Left colon (tissue), 2 donors: ENCODE results near the gene CCDC74B. TPM values are rescaled to one million over a fixed set of nuclear protein-coding genes. Genes with fewer than 3 reads are reported as not detected.
"Not testable (repeated sequence)": the region's sequence is repeated elsewhere in the genome, so short reads cannot be mapped to it uniquely, and the experiment has no call there.

Experiments
- ATAC-seq: fragments of 200-7000 bp; cut with Tn5 transposase; one replicate; pipeline ENCODE4 v1.9.1; 2020; ENCODE audit warnings: mild to moderate bottlenecking, moderate library complexity
- DNase-seq, 2 donors: peaks; one replicate each; pipeline ENCODE4 v3.0.0-alpha.2; 2020
- intact Hi-C, 2 donors: fragments of 100-400 bp; cut with DNase I in 1 of 2; cut with micrococcal nuclease in 1 of 2; formaldehyde crosslinking; loops; one replicate each; pipeline versions ENCODE4 v1.11.2 to v1.14.0; 2022; cut with DNase I, micrococcal nuclease
- total RNA-seq, 2 donors: library from RNA; stranded (reverse); fragmentation: NEBNext Ultra II Directional; extraction: Animal tissue kit (Norgen Biotek cat#: 25700); gene quantifications; one replicate each; pipeline ENCODE4 v1.2.1, GENCODE V29; 2021
- donor health status: DM: no; HTN: no; CAD: no.
- donor health status: DM: yes; HTN: yes; CAD: no.

The CCDC74B gene
- total RNA-seq, 2 donors from 2014 or later: 0.49 to 0.73 TPM

DNA sequence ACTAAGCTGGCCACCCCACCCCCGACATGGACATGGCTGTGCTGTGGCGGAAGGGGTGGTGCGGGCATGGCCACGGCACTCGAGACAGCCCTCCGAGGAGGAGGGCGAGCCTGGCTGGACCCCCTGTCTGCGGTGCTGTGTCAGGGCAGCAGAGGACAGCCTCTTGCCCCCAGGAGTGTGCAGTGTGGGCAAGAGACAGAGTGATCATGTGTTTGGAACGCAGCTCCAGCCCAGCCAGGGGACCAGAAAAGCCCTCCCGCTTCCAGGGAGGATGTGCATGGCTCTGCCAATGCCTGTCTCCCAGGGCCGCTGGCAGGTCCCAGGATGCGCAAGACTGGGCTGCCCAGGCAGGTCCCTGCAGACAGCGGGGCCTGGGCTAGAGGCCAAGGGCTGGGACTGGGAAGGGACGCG, 6.1 kb downstream of the CCDC74B start:
- DNase-seq, intact Hi-C loops, ATAC-seq: not testable (repeated sequence)

DNA sequence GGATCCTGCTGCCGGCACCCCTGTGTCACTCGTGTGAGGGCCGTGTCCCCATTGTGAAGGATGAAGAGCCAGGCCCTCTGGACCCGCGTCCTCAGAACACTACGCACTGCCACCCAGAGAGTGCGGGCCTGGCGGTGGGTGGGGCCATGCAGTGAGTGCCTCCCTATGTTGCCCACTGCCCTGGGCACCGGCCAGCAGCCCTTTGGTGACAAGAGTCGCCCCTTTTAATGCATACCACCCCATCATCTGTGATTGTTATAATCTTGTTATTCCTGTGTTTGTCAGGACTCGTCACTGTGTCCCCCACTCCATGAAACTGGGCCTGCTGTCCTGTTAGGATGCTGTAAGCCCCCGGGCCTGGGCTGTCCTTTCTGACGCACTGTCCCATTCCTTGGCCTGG, 6.6 kb downstream of the CCDC74B start:
- DNase-seq, intact Hi-C loops, ATAC-seq: not testable (repeated sequence)

DNA sequence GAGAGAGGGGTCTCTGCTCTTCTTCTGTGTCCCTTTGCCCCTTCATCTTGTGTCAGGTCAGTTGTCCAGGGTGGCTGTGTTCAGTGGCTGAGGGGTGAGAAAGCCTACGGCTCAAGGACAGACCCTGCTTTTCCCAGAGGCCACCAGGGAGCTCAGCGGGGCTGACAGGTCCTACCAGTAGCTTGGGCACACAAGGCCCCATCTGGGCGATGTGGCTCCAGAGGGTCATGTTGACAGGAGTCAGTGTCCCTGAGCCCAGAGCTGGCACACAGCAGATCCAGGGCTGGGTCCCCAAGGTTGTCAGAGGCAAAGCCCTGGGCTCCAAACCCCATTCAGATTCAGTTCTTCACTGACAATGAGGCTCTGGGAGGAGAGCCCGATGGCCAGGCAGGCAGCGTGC, 7.8 kb downstream of the CCDC74B start:
- intact Hi-C loops, DNase-seq, ATAC-seq: not testable (repeated sequence)

DNA sequence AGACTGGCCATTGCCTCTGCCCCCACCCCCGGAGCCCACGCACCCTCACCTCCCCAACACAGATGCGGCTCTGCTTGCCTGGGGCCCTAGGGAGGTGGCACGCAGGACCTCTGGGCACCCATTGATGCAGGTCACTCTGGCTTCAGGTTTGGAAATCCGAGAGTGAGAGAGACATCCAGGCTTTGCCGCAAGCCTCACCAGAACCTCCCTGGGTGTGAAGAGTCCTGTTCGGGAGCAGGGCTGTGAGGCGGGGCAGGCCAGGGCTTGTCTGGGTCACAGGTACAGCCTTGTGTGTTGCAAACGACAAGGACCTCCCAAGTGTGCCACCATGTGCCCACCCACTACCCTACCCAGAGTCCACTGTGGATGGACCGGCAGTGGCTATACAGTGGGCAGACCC, 8.4 kb downstream of the CCDC74B start:
- DNase-seq, intact Hi-C loops, ATAC-seq: not testable (repeated sequence)

DNA sequence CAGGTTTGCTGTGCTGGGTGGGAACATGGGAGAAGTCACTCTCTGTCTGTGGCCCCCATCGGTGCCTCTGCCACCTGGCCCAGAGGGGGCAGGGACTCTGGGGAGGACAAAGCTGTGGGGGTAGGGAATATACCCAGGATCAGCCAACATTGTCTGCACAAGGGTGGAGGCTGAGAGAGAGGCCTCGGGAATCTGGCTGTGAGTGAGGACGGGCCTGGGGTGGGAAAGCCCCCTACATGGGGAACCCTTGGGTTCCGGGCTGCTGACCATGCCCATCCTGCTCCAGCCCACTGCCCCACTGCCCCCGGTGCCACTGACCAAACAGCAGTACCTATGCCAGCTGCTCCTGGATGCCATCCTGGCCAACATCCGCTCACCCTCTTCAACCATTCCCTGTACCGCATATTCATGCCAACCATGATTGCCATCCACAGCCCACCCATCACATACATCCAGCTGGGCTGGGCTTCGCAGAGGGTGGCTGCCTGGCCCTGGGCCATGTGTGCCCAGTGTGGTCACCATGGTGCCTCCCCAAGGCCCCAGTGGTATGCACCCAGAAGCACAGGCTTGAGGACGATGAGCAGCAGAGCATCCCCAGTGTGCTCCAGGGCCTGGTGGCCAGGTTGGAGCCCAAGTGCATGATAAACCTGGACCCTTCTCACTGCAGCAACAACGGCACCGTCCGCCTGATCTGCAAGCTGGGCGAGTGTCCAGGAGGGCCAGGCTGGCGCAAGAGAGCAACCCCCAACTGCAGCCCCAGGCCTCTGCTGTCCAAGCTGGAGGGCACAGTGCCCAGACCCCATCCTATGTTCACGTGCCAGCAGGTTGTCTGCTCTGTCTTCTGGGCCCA, 9.0 kb downstream of the CCDC74B start:
- intact Hi-C loops: no loop called here
- no peak for ATAC-seq
- DNase-seq: no peak

DNA sequence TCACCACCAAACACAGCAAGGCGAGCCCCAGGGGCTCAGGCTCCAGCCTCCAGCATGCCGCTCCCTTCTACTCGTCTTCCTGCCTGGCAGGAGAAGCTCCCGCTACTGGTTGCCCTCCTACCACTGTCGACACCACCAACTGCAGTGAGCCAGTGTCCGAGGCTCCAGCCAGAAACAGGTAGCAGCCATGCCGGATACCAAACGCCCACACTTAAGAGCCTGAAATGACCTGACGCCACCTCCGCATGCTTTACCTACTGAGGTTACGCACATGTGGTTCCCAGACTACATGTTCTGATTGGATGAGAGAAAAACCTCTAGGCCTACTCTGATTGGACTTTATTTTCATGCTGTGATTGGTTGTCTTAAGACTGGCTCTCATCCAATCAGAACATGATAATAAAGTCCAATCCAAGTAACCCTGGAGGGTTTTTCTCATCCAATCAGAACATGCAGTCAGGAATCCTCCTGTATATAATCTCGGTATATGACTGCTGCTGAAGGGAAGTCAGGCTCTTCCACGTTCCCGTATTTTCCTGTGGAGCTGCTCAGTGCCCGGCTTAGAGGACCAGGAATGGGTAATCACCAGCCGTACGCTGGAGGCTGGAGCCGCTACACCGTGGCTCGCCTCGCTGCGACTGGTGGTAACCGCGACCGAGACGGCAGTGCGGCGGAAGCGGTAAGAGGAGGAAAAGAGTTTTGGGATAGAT, 15.6 kb downstream of the CCDC74B start, which contains the start of gene POTEF:
POTEF (minus strand) TSS at position 103 of the 710 bp plus-strand sequence. CDS start 8,707 bp downstream, outside the sequence.
- intact Hi-C loops, ATAC-seq: not testable (repeated sequence)

DNA sequence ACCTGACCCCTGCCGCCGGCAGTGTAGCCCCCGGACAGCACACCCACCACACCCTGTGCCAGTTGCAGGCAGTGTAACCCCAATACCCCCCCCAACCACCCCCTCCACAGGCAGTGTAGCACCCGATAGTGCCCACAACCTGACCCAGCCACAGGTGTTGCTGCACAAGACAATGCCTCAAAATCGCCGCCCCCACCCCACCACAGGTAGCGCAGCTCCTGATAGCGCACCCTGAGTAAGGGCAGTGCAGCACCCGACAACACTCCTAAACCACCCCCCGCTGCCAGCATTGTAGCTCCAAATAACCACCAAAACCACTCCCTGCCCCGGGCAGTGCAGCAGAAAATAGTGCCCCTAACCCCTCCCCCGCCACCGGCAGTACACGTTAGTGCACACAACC, 16.4 kb downstream of the CCDC74B start:
- intact Hi-C loops, DNase-seq, ATAC-seq: not testable (repeated sequence)

More for the DNA sequence above, 15.6 kb downstream of the CCDC74B start, which contains the start of gene POTEF:
- DNase-seq: not testable (repeated sequence)

DNA sequence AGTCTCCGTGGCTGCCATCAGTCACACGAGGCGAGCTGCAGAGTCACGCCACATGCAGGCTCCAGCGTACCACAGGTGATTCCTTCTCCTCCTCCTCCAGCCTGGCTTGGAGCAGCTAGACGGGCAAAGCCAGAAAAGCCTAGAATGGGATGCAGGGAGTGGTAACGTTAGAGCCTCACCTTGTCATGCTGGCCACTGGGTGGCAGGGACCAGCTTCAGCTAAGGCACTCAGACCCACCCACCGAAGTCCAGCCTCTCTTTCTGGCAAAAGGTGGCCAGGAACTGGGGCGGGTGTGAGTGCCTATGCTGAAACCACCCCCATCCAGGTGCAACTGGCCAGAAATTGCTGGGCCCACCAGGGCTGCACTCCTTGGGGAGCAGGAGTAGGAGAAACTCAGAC, 17.2 kb downstream of the CCDC74B start:
- ATAC-seq, DNase-seq, intact Hi-C loops: not testable (repeated sequence)

DNA sequence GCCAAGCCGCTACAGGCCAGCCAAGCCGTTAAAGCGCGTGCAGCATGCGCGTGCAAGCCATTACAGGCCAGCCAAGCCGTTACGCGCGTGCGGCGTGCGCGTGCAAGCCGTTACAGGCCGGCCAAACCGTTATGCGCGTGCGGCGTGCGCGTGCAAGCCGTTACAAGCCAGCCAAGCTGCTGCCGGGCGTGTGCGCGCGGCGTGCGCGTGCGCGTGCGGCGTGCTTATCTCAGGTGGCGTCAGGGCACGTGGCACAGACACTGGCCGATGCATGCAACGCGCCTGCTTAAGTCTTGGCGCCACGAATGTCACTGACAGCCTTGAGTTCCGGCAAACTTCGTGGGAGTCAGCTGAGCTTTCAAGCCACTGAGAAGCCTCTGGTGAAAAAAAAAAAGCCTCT, 24.0 kb downstream of the CCDC74B start:
- DNase-seq, intact Hi-C loops, ATAC-seq: not testable (repeated sequence)

DNA sequence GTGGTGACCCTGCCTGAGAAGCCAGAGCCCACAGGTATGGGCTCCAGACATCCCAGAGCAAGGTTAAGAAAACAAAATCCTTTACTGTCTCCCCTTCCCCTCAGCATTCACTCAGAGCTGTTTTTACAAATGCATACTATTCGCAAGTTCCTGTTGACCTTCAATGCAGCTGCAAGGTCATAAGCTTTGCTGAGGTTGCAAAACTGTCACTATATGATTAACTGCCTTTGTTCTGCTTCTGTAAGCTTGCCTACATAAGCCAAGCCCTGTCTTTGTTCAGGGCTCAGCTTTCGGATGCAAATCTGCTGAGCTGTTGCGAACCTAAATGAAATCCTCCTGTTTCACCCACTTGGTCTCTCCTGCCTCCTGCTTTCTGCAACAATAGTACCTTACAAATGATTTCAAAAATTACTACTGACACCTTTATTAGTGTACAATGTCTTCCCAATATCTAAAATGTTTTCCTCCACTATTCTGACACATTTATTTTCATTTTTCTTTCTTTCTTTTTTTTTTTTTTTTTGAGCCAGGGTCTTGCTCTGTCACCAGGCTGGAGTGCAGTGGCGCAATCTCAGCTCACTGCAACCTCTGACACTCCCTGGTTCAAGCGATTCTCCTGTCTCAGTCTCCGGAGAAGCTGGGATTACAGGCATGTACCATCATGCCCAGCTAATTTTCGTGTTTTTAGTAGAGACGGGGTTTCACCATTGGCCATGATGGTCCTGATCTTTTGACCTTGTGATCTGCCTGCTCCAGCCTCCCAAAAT, 42.1 kb downstream of the CCDC74B start:
- ATAC-seq, DNase-seq, intact Hi-C loops: not testable (repeated sequence)

Other genes starting within 250 kb of the CCDC74B start
- under 1 TPM in 1 of 2 donors, not detected in 1; 0.15 TPM for gene RAB6C, start 165.4 kb downstream of the CCDC74B start, total RNA-seq
- not detected for gene POTEF, start 15.9 kb downstream of the CCDC74B start, total RNA-seq
- gene SMPD4, start 36.5 kb upstream of the CCDC74B start, total RNA-seq: 10 to 100 TPM; 30.2 to 41.3 TPM
- gene MZT2B, start 37.1 kb upstream of the CCDC74B start, total RNA-seq: 100 to 1,000 TPM; 214 to 244 TPM
- gene TUBA3E, start 53.3 kb upstream of the CCDC74B start, total RNA-seq: not detected
- 10 to 100 TPM; 60.7 to 74.8 TPM for gene IMP4, start 197.8 kb upstream of the CCDC74B start, total RNA-seq
- gene PTPN18, start 210.9 kb upstream of the CCDC74B start, total RNA-seq: 100 to 1,000 TPM; 112 to 168 TPM